Vagina (tissue), 2 donors: Measurements from ENCODE around the gene MCM3AP.

Experiments used
- CTCF ChIP-seq, 3 experiments: fragments of 450-650 bp in 2 of 3; fragments of 200-600 bp in 1 of 3; sonication (generic) in 1 of 3; IDR thresholded peaks; one replicate each; pipeline ENCODE4 v1.5.1; 2017 to 2019; ENCODE audit warnings: antibody characterized with exemption in 3 of 3, mild to moderate bottlenecking in 2 of 3, moderate library complexity in 2 of 3
- POLR2AphosphoS5 ChIP-seq, 2 donors: sonication (generic); formaldehyde crosslinking; IDR thresholded peaks; one replicate each; pipeline ENCODE4 v1.9.0; 2017; ENCODE audit warnings: antibody characterized with exemption in 2 of 2, mild to moderate bottlenecking in 2 of 2, low read depth in 1 of 2; ENCODE audit not compliant: insufficient read depth in 1 of 2

- TF ChIP-seq CTCF (IDR thresholded peaks at IDR 0.05) (no peak), POLR2AphosphoS5 (IDR thresholded peaks at IDR 0.05; ENCODE audit: insufficient read depth in 1 of 2, low read depth in 1 of 2) (no peak)
These were observed 20.7 kb downstream of the MCM3AP start for GRCh38 chr21:46264690-46265144.
